ENCODE data around the gene LATS2.

GRCh38 chr13:21100994-21101757, 39.8 kb upstream of the LATS2 start:
- TF ChIP-seq POLR2AphosphoS5 (IDR thresholded peaks at IDR 0.05), result no peak
- no peak for TF ChIP-seq CTCF (IDR thresholded peaks at IDR 0.05)
